Measurements from ENCODE around the gene TIGAR.

The TIGAR gene

DNA sequence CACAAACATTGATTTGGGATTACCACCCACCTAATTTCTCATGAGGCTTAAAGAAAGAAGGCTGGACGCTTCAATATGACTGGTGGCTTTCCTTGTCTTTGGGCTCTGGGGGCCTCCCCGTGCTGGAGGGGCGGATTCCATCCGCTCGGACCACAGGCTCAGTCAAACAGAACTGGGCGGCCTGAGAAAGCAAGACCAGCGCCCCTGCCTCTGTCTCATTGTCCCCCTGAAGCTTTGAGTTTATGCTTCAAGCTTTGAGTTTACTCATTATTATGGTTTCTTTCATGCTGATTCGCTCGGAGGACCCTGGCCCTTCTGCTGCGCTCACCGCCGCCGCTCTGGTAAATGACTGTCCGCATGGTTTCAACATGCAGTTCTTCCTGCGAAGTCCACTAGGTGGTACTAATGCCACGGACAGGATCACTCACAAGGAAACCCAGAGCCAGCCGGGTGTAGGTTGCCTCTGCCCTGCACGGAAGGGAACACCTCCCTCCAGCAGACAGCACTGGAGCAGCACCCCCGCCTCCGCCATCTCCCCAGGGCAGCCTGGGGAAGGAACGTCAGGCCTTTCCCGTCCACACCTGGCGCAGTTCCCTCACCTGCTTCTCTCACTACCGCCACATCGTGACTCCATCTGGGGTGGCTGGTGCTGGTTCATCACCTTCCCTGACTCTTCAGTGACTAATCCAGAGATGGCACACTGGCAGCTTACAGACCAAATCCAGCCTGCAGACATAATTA, 13.2 kb upstream of the TIGAR start:
- DNase-seq = peak; percentile 73

DNA sequence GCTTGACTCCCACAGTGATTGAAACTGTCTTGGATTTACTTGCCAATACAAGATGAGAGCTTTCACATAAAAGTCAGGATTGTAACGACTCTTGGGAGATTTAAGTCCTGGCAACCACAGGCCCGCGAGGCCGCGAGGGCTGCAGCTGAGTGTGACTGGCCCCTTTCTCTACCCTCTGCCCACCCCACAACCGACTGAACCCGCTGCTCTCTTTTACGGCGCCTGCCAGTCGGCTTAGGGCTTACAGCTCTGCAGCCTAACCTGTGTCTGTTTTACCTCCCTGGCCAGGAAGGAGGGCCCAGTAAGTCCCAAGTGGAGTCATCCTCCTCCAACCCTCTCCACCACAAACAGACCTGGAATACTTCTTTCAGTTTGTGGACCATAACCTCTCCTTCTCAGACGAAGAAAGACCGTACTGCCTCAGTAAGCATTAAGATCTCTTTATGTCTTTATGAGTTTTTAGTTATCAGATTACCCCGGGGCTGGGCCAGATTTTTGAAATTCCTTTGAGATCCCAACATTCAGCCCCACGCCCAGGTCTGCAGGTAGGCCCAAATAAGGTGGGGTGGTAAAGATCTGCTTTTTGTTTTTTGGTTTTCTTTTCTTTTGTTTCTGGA, 12.6 kb upstream of the TIGAR start:
- no peak for DNase-seq

DNA sequence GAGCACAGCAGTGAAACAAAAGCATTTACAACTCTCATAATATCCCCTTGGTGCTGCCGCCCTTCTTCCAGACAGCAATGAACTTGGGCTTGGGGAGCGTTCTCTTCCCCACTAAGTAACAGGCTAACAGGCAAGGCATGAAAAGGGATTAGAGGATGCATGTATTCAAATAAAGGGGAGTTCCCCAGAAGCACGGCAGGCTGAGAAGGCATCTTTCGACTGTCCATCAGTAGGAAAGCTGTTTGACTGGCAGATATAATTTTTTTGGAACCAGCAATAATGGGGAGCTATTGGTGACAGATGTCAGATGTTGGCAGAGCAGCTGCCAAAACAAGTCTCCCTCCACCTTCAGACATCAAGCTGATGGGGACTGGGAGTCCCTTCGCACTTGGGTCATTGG, 9.2 kb upstream of the TIGAR start:
- no peak for DNase-seq

DNA sequence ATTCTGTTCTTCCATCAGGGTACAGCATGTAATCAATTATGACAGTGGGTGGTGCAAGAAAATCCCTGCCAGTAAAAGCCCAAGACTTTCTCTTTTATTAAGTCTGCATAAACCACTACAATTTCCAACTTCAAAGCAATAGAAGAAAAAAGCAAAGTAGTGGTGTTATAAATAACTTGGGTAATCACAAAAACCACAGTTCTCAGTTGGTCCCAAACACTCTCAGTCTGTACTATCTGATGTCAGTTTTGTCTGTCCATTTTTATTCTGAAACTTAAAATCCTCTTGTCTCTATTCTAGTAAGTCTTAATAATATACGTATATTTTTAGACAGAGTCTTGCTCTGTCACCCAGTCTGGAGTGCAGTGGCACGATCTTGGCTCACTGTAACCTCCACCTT, 8.8 kb upstream of the TIGAR start:
- DNase-seq = no peak

DNA sequence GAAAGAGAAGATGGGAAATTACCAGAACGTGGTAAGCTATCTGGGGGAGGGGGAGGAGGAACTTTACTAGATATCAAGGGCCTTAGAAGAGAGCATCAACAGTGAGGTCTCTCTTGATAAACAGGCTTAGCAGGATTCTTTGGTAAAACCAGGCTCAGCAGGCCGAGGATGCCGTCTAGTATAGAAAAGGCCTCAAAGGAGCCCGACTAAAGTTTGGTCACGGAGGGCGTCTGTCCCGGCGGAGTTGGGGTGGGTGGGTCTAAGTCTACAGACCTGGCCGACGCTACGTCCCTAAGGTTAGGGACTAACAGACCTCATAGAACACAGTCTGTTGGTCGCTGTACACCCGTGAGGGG, 538 bp upstream of the TIGAR start:
- no peak for DNase-seq

DNA sequence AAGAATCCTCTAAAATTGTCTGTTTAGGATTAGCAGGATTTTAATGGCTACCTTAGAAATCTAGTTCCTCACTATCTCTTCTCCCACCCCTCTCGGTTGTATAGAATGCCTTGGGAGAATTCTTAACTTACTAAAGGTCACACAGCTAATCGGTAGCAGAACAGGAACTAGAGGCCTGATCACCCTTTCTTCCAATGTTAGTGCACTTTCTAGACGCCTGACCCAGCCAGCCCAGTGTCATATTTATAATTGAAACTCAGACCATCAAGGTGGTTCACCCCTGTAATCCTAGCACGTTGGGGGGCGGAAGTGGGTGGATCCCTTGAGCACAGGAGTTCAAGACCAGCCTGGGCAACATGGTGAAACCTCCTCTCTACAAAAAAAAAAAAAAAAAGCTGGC, 1.7 kb downstream of the TIGAR start:
- no peak for DNase-seq

DNA sequence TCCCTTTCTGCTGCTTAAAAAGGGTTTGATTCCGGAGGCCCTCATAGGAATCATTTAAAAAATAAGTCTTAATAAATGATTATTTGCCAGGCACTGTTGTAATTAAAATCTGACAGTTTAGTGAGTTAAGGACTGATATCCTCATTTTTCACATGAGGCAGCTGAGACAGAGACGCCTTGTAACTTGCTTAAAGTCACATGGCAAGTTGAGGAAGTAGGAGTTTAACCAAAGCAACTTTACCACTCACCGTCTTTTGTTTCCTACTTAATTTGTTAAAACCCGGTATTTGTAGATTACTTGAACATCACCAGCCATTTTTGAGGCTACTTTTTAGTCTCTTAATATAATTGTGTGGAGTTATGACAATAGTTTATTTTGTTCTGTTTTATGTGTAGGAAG, 2.4 kb downstream of the TIGAR start:
- no peak for DNase-seq

DNA sequence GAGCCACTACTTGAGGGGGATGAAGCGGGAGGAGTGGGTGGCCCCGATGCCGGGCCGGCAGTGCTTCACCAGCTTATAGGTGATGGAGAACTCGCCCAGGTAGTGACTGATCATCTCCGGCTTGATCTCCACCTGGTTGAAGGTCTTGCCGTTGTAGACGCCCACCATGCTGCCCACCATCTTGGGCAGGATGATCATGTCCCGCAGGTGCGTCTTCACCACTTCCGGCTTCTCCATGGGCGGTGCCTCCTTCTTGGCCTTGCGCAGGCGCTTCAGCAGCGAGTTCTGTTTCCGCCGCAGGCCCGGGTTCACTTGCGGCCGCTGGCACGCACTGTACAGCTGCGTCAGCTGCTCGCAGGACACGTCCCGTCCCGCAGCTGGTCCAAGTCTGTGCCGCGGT, 3.4 kb downstream of the TIGAR start:
- DNase-seq = no peak

DNA sequence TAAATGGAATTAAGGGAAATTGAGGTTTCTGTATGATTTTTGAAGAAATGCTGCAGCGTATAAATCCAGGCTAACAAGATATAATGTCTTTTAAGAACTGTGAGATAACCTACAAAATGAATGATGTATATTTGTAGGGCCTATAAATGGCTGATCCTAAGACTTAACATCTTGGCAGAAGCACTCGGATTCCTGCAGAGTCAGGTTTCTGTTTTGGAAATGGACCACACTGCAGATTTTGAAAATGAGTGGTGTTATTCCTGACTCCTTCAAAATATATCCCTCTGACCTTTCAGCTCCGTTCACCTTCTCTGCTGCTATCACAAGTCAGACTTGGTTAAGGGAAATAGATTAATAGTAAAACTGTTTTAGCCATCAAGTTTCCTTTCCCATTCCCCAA, 5.0 kb downstream of the TIGAR start:
- DNase-seq = no peak

DNA sequence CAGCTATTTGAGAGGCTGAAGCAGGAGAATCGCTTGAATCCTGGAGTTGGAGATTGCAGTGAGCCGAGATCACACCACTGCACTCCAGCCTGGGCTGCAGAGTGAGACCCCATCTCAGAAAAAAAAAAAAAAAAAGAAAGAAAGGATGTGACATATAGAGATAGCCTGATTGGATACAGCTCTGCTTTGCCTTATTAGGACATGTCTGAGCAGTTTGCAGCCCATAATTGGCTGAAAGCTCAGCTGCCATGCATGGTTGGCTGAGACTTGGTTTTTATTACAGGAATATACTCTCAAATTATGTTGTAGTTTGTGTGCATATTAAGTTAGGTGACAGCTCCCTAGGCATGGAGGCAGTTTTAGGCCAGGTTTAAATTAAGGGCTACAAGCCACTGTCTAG, 6.3 kb downstream of the TIGAR start:
- no peak for DNase-seq

DNA sequence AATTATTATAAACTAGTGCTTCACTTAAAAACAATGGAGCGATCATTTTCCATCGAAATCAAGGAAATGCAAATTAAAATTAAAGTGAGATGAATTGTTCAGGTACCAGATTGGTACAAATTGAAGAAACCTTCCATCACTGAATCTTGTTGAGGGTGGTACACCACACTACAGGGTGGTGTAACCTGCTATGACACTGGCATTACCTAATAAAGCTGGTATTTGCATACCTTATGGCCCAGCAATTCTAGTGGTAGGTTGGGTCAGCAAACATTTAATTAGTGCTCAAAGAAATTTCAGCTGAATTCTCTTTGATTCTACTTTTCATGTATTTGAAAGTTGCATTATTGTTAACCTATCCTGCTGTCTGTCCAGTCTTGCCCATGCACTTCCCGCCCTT, 9.2 kb downstream of the TIGAR start:
- no peak for DNase-seq

DNA sequence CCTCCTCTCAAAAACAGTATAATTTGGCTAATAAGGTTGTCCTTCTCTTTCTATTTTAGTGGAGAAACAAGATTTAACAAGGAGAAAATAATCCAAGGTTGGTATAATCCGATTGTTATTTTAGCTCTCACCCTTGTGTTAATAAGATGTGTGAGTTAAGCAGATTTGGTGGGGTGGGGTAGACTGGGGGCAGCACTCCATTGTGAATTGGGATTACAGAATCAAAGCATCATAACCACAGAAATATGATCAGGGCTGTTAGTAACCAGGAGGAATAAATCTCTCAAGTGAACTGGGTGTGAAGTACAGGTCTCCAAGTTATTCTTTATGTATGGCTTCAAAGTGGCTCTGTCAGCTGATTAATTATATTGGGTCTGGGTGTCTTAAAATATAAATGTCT, 10.2 kb downstream of the TIGAR start:
- no peak for DNase-seq

DNA sequence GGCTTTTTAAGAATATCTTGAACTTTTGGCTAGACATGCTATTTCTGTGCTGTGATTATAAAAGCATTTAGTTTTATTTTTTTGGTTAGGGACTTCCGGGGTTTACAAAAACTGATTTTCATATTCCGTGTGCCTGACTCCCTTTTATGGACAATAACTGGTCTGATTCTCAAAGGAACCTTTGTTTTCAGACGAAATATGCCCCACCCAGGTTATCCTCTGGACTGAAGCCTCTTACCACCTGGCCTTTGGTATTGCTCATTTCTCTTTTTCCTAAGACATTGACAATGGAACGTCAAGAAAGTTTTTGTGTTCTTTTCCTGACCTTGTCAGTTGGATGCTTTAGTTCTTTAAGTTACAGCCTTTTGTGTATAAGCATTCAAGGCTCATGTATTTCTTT, 10.8 kb downstream of the TIGAR start:
- DNase-seq = no peak

DNA sequence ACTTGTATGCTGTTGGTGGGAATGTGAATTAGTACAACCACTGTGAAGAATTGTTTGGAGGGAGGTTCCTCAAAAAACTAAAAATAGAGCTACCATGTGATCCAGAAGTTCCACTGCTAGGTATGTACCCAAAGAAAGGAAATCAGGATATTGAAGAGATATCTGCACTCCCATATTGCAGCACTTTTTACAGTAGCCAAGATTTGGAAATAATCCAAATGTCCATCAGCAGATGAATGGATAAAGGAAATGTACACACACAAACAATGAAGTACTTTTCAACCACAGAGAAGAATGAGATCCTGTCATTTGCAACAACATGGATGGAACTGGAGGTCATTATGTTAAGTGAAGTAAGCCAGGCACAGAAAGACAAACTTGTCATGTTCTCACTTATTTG, 25.9 kb downstream of the TIGAR start:
- DNase-seq = no peak

DNA sequence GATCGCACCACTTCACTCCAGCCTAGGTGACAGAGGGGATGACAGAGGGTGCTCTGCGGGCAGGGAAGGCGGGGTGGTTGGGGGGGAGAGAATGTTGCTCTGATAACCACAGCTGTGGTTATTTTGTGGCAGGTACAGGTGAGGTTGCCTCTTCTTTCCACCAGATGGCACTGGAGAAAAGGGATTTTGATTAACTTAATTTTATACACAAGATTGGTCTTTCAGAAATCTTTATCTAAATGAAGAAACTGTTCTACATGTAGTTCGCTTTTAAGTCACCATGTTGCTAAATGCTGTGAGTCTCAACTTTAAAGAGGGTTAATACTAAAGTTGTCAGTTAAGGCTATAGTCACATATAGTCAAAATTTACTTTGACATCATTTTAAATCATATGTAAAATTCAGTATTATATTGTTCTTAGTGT, 32.8 kb downstream of the TIGAR start:
- DNase-seq = no peak

DNA sequence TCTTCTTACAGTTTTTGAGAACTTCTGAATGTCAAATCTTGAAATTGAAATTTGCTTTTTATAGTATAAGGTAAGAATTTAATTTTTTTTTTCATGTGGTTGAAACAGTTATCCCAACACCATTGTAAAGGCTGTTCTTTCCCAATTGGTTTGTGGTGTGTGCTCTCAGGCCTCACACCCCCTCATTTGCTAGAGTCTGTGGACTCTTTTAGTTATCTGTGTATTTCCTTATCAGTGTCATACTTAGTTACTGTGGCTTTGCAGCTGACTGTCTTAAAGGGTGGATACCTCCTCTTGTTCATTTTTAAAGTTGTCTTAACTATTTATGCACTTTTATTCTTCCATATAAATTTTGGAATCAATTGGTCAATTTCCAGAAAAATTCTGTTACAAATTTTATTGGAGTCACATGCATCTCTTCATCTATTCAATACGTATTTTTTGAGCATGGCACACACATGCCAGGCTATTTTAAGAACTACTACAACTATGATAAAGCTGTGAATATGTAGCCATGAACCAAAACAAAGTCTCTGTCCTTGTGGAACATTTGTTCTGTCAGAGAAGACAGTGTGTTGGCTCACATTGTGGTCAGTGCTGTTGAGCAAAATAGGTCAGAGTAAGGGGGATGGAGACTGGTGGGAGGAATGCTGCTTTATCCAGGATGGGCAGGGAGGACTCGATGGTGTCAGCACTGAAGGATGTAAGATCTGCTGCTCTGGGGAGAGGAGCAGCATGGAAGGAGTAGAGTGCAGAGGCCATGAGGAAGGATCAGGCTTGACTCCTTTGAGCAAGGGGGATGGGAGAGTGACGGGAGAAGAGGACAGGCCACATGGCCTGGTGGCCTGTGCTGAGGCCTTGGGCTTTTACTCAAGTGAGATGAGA, 34.4 kb downstream of the TIGAR start:
- no peak for DNase-seq

DNA sequence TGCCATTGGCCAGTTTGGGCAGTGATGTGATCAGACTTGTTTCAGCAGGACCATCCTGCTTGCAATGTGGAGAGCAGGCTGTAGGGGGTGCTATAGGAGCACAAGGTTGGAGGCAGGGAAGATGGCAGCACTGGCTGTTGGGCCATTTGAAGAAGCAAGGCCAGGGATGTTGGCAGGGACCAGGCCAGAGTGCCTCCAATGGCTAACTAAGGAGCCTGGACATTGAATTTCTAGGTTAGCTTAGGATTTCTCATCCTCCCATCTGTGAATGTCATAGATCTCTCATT, 35.0 kb downstream of the TIGAR start:
- no peak for DNase-seq

DNA sequence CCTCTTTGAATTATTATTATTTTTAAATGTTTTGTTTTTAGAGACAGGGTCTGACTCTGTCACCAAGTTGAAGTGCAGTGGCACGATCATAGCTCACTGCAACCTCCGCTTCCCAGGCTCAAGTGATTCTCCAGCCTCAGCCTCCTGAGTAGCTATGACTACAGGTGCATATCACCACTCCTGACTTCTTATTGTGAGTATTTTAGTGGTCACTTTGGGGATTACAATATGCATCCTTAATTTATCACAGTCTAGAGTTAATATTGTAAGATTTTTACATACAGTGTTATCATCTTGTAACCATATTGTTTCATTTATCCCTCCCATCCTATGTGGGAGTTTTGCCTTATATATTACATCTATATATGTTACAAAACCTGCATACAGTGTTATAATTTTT, 45.1 kb downstream of the TIGAR start:
- DNase-seq = no peak

DNA sequence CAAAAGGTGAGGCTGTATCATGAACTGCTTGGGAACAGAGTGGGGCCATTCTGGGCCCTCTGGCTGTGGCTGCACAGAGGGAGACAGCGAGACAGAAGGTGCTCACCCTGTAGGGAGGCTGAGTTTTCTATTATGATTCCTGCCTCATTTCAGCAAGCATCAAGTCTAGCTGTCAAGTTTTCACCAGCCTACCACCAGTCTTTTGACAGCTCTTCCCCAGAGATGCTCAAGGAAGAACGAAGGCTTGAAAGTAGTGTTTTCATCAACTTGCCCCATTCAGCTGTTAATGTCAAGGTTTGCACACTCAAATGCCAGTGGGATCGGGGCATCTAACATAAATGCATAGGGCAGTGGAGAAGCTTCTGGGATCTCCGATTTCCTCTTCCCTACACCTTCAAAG, 48.5 kb downstream of the TIGAR start:
- DNase-seq = no peak

DNA sequence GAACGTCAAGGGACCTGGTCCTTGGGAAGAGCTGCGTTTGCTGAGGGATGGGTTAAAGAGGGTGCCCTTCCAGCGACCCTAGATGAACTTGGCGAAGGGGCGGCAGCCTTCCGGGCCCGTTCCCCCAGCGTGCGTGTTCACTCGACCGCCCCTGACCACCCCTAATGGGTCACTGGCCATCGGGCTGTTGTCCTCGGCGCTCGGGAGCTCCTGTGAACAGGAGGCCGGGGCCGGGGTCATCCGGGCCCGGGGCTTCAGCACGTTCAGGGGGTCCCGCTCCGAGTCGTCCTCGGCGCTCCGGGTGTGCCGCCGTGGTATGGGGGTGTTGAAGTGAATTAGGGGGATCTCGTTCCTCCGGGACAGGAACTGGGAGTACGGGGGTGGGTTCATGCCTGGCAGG, 49.3 kb downstream of the TIGAR start:
- DNase-seq = no peak

DNA sequence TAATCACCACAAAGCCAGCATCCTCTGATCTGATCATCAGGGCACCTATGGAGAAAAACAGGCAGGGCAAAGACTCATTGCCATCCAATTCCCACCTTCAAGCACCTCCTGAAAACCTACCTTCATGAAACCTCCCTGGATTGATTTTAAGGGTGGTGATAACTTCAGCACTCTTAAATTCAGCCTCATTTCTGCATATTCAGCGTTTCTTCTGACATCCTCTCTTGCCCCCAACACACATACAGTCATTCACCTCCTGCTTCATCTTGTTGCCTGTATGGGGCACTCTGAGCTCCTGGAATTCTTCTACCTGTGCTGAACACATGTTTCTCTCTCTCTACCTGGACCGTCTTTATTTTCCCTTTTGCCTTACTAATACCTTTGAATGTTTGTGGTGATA, 51.6 kb downstream of the TIGAR start:
- DNase-seq = no peak

DNA sequence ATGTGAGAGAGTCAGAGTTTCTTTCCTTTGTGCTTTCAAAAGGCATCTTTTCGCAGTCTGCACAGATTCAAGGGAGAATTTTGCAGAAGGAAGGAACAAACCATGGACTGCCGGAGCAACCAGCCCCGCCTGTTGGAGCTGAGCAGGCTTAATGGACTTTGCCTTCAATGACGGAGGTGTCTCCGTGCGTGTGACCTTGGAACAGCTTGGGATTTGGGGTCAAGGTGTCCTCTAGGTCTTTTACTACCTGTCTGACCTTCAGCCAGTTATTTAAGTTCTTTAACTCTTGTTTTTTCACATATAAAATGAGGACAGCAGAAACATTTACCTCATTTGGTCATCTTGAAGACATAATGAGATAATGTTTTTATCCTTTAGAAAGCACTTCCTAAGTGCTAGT, 54.4 kb downstream of the TIGAR start:
- no peak for DNase-seq

DNA sequence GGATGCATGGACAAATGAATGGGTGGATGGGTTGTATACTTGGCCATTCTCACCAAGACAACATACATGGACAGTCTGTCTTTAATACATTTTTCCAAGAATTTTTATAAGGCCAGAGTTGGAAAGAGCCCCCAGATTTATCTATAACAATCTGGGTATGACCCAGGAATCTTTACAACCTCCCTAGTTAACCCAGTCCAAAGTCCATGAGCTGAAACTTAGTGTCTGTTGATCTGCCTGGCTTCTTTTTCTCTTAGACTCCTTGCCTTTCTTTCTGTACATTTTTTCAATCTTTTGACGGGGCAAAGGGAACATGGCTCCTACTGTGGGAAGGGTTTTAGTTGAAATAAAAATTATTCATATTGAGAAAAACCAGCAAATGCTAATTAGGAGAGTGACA, 57.8 kb downstream of the TIGAR start:
- no peak for DNase-seq

DNA sequence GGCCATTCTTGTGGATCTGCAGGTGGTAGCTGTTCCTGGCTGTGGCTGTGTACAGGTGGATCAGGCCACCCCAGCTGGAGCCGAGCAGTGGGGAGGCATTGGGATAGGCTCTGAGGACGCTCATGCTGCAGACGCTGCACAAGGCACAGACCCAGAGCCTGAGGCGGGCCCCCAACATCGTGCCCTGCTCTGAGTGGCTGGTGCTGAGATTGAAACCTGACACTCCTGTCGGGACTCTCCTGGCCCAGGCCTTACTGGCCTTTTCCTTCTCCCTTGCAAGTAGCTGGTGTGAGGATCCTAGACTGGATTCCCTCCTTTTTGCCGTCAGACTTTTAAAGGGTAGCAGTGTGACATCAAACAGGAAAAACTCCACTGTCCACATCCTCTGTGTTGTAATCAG, 58.4 kb downstream of the TIGAR start, which contains the start of gene FGF23:
TSS of gene FGF23 (minus strand) at position 308 of the 400 bp plus-strand sequence. CDS start at position 178, 130 bp downstream.
- no peak for DNase-seq

All from NCI-H1694 treated with DMSO at 0.1 percent for 48 hours (cell line).